Mesangial cell (primary cell): ENCODE results near the gene TBC1D10A. TPM values are rescaled to one million over a fixed set of nuclear protein-coding genes. Genes with fewer than 3 reads are reported as not detected.

Experiments used
- total RNA-seq: library from RNA; depleted of rRNA; stranded (reverse); fragments of >200 nt; gene quantifications from 2 replicates; pipeline ENCODE4 v1.2.3, GENCODE V29; 2015

Gene TBC1D10A, protein sequence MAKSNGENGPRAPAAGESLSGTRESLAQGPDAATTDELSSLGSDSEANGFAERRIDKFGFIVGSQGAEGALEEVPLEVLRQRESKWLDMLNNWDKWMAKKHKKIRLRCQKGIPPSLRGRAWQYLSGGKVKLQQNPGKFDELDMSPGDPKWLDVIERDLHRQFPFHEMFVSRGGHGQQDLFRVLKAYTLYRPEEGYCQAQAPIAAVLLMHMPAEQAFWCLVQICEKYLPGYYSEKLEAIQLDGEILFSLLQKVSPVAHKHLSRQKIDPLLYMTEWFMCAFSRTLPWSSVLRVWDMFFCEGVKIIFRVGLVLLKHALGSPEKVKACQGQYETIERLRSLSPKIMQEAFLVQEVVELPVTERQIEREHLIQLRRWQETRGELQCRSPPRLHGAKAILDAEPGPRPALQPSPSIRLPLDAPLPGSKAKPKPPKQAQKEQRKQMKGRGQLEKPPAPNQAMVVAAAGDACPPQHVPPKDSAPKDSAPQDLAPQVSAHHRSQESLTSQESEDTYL
- total RNA-seq: 15.8 and 16.6 TPM in 2 replicates

DNA sequence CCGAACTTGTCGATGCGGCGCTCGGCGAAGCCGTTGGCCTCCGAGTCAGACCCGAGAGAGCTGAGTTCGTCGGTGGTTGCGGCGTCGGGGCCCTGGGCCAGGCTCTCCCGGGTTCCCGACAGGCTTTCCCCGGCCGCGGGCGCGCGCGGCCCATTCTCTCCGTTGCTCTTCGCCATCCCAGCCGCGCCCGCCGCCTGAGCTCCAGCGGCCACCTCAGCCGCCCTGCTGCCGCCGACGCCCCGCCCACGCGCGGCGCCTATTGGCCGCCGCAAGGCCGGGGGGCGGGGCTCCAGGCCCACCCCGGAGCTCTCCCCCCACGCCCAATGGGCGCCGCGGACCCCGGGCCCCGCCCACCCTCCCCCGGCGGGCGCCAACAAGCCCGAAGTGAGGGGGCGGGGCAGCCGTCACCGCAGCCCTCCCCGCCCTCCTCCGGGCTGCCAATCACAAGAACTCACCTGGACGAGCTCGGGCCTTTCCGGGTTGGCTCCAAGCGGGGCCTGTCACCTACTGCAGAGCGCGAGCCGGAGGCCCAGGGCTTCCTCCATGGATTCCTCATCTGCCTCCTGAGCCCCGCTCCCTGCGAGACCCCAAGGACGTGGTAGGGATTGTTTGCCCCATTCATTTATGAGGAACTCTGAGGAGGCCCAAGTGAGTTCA is at the start of gene TBC1D10A:
TBC1D10A (minus strand) TSS at position 236 of the 657 bp plus-strand sequence; CDS start at position 176, 60 bp downstream.

DNA sequence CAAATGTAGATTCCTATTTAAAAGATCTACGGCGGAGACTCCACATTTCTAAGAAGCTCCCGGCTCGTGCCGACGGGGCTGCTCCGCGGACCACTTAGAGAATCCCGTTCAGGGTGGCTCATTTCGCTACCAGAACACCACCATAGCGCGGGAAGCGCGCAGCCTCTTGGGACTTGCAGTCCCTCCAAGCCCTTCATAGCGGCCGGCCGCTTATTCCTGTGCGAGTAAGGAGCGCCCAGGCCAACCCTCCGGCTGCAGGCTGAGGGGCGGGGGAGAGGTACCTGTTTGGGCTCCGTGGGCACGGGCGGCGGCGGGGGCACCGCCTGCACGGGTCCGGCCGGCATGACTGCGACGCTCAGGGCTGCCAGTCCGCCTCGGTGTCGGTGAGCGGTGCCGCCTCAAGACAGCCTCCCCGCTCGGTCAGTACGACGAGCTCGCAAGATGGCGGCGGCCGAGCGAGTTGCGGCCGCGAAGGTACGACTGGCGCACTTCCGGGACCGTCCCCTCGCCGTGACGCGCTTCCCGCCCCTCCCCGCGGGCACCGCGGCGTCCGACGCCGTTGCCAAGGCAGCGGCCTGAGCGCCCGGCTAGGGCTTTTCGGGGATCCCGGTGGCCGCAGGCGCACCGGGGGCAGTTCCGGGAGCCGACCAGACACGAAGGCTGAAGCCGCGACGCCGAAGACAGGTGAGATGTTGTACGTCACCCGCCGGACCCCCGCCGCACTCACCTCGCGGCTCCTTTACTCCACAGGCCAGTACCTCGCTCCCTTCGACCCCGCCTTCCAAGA is 29.9 kb upstream of the TBC1D10A start, which contains the start of the genes CCDC157 and SF3A1:
CCDC157 (plus strand) TSS at position 559 of the 787 bp plus-strand sequence. CDS start 8,994 bp downstream, outside the sequence.
SF3A1 (minus strand) TSS at position 446 of the 787 bp plus-strand sequence; CDS start at position 344, 102 bp downstream.

DNA sequence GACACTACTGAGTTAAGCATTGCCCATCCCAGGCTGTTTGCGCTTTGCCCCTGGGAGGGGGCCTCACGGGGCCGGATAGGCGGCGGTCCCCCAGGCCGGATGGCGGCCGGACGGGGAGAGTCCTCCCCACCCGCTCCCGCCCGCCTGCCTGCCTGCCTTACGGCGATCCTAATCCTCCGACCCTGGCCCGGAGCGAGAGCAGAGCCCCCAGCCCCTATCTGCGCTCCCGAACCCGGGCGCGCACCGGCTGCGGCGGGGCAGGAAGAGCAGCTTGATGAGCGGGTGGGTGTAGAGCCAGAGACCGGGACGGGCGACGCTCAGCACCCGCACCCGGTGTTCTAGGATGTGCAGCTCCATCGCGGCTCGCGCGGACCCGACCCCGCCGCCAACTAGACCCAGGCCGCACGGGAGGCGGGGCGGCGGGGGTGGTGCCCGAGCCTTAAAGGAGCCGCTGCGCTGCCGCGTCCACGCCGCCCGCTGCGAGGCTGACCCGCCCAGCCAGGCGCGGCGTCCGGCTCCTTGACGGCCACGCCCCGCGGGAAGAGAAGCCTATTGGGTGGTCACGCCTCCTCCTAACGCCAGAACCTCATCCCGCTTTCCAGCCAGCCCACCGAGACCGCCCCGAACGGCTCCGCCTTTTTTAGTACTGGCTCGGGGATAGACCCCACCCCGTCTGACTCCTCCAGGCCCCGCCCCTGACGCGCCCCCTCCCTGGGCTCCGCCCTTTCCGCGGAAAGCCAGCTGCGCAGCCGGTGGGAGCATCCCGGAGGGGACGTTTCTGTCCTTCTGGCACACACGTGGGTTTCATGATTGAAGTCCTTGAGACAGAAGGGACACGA is 37.4 kb downstream of the TBC1D10A start, which contains the start of gene CASTOR1:
CASTOR1 (minus strand) TSS at position 365 of the 839 bp plus-strand sequence; CDS start at position 357, 8 bp downstream.

DNA sequence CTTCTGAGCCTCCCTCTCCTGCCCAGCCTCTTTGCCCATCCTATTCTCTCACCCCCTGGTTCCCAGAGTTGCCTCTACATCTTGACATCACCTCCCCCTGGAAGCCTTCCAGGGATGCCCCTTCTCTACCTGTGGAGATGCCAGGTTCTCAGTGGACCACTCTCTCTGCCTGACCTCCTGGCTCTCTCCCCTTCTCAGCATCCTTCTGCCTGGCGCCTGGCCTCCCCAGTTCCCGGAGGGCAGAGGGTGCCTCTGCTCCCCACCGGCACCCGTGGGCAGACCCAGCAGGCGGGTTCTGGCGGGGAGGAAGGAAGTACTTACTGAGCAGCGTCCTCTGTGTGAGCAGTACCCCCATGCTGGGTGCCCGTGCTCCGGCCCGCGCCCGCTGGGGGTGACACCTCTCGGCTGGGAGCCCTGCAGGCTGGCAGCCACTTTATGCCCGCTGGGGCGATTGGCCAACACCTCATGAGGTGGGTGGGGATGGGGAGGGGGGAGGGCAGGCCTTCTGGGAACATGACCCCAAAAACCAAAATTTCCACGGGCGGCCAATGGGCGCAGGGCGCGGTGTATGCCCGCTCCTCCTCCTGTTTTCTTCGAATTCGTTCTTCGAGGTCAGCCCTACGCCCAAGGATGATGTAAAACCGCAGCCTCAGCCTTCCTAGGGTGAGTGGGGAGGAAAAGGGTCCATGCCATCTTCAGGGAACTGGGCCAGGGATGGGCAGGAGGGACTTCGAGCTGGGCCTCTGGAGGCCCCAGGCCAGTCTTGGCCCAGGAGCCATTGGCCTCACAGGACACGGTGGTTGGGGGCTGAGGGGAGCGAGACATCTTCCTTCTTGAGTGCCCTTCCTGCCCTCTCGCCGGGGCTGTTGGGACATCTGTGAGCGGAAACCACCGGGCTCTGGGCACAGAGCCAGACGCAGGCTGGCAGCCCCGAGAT is 60.0 kb downstream of the TBC1D10A start, which contains the start of gene OSM:
OSM (minus strand) TSS at position 407 of the 937 bp plus-strand sequence; CDS start at position 355, 52 bp downstream.

DNA sequence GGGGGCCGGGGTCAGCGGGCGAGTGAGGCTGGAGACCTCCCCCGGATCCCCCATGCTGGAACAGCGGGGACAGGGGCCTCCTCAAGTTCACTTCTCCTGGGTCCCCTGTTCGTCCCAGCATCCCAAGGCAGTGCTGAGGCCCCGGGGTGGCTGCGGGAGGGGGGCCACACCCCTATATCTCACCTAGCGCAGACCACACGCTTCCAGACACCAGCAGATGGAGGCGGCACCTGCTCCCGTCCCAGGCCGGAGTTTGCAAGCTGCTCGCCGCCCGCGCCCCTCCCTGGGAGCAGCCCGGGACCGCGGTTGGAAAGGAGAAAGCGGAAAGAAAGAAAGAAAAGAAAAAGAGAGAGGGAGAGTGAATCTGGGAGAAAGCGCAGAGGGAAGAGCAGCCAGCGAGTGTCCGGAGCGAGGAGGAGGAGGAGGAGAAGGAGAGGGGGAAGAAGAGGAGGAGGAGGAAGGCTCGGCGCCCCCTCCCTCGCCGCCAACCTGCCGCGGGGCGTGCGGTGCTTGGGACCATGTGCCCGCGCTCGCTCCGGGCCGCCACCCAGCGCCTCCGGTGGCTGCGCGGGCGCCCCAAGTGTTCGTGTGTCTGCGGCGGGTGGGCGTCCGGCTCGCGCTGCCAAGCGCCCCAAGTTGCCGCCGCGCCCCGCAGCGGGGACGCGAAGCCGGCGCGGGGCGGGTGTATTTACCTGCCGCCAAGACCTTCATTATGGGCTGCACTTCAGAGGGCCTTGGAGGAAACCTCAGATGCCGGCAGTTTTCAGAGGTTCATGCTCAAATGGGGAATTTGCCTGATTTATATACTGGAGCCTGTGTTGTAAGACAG is 80.5 kb downstream of the TBC1D10A start, which contains the start of gene LIF:
LIF (minus strand) TSS at position 775 of the 829 bp plus-strand sequence; CDS start at position 711, 64 bp downstream.

Other genes with a start within 250 kb of the TBC1D10A start
- gene HORMAD2, start 246.5 kb downstream of the TBC1D10A start, total RNA-seq: 0.51 TPM in 1 of 2 replicates, not detected in the other
- gene LIF, start 80.2 kb downstream of the TBC1D10A start, total RNA-seq: 42.5 and 60.8 TPM in 2 replicates
- gene OSM, start 60.1 kb downstream of the TBC1D10A start, total RNA-seq: not detected in 2 replicates
- gene CASTOR1, start 37.4 kb downstream of the TBC1D10A start, total RNA-seq: 7.3 and 13.3 TPM in 2 replicates
- 49.6 and 50.7 TPM in 2 replicates for gene SF3A1, start 30.0 kb upstream of the TBC1D10A start, total RNA-seq
- gene CCDC157, start 30.1 kb upstream of the TBC1D10A start, total RNA-seq: 4.6 and 7.0 TPM in 2 replicates
- 17.3 and 25.2 TPM in 2 replicates for gene RNF215, start 60.5 kb upstream of the TBC1D10A start, total RNA-seq
- 28.3 and 30.3 TPM in 2 replicates for gene SEC14L2, start 70.1 kb upstream of the TBC1D10A start, total RNA-seq
- 15.5 and 75.1 TPM in 2 replicates for gene MTFP1, start 98.8 kb upstream of the TBC1D10A start, total RNA-seq
- not detected in 2 replicates for gene SEC14L3, start 145.1 kb upstream of the TBC1D10A start, total RNA-seq
- gene SEC14L4, start 178.8 kb upstream of the TBC1D10A start, total RNA-seq: not detected in 2 replicates
- 4.7 and 8.1 TPM in 2 replicates for gene SEC14L6, start 219.8 kb upstream of the TBC1D10A start, total RNA-seq
- gene GAL3ST1, start 247.7 kb upstream of the TBC1D10A start, total RNA-seq: 5.7 and 22.3 TPM in 2 replicates